ENCODE measurements around the gene TMEM269.

TMEM269 gene

GRCh38 chr1:42834803-42835202 is 50.0 kb downstream of the TMEM269 start:
- DNase-seq (ENCODE audit: low spot score) = no peak
- in situ Hi-C loops (cut with MboI; ENCODE audit: low pct_unique_long_range_greater_than_20kb, low sequenced_read_pairs, unreplicated experiment) = no loop called here
- TF ChIP-seq CTCF (IDR thresholded peaks at IDR 0.05; ENCODE audit: extremely low read depth, insufficient read depth, missing control alignments) = no peak

DNA sequence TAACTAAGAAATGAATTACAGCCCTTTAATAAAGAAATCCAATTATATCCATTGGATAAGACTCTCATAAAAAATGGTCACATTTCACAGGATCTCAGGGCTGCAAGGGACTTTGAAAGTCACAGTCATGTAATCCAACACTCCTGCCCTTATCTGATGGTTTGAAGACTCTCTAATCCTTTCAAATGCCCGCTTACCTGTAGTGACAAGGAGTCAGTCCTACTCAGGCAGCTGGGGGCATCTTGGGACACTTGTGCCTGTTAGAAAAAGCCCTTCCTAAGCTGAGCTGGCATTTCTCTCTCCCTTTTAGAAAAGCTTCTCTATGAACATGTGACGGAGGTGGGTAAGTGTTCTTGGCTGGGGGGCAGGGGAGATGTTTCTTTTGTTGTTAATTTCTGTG is 50.6 kb downstream of the TMEM269 start:
- no peak for DNase-seq (ENCODE audit: low spot score)
- TF ChIP-seq CTCF (IDR thresholded peaks at IDR 0.05; ENCODE audit: extremely low read depth, insufficient read depth, missing control alignments) = no peak
- in situ Hi-C loops (cut with MboI; ENCODE audit: low pct_unique_long_range_greater_than_20kb, low sequenced_read_pairs, unreplicated experiment) = no loop called here

- in situ Hi-C loops (cut with MboI; ENCODE audit: low pct_unique_long_range_greater_than_20kb, low sequenced_read_pairs, unreplicated experiment) = no loop called here
- no peak for DNase-seq (ENCODE audit: low spot score)
- TF ChIP-seq CTCF (IDR thresholded peaks at IDR 0.05; ENCODE audit: extremely low read depth, insufficient read depth, missing control alignments) = no peak
Observed at GRCh38 chr1:42837709-42838108, 52.9 kb downstream of the TMEM269 start.

- in situ Hi-C loops (cut with MboI; ENCODE audit: low pct_unique_long_range_greater_than_20kb, low sequenced_read_pairs, unreplicated experiment) = no loop called here
- DNase-seq (ENCODE audit: low spot score) = no peak
- no peak for TF ChIP-seq CTCF (IDR thresholded peaks at IDR 0.05; ENCODE audit: extremely low read depth, insufficient read depth, missing control alignments)
Observed at GRCh38 chr1:42838482-42839190, 53.8 kb downstream of the TMEM269 start.

GRCh38 chr1:42841010-42841409 is 56.2 kb downstream of the TMEM269 start:
- in situ Hi-C loops (cut with MboI; ENCODE audit: low pct_unique_long_range_greater_than_20kb, low sequenced_read_pairs, unreplicated experiment) = no loop called here
- TF ChIP-seq CTCF (IDR thresholded peaks at IDR 0.05; ENCODE audit: extremely low read depth, insufficient read depth, missing control alignments) = no peak
- no peak for DNase-seq (ENCODE audit: low spot score)

DNA sequence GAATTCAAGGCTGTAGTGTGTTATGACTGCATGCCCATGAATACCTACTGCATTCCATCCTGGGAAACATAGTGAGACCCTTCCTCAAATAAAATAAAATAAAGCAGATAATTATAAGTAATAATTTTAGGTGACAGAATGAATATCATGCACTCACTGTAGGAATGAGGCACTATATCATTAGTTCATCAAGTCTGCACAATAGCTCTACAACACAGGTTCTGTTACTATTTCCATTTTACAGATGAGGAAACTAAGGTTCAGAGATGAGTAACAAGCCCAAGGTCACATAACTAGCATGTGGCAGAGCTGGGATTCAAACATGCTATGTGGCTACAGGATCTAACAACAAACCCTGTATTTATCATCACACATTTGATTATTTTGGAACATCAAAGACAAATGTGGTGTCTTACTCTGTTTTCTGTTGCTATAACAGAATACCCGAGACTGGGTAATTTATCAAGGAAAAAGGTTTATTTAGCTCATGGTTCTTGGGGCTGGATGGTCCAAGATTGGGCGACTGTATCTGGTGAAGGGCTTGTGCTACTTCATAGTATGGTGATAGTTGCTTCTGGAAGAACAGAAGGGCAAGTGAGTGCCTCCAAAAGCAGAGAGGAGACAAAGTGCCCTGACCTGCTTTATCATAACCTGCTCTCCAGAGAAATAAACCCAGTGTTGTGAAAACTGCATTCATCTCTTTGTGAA is 56.8 kb downstream of the TMEM269 start:
- TF ChIP-seq CTCF (IDR thresholded peaks at IDR 0.05; ENCODE audit: extremely low read depth, insufficient read depth, missing control alignments) = no peak
- DNase-seq (ENCODE audit: low spot score) = no peak
- in situ Hi-C loops (cut with MboI; ENCODE audit: low pct_unique_long_range_greater_than_20kb, low sequenced_read_pairs, unreplicated experiment) = no loop called here

Data from GM13977 (cell line).